ENCODE measurements around the gene MTA1. TPM values are rescaled to one million over a fixed set of nuclear protein-coding genes. Genes with fewer than 3 reads are reported as not detected.

MTA1 gene
- total and polyA plus RNA-seq, 2 of the 8 experiments (the other 6 are each of a cell fraction or from before 2014, with no cell fraction given), result 73.9 to 221 TPM

DNA sequence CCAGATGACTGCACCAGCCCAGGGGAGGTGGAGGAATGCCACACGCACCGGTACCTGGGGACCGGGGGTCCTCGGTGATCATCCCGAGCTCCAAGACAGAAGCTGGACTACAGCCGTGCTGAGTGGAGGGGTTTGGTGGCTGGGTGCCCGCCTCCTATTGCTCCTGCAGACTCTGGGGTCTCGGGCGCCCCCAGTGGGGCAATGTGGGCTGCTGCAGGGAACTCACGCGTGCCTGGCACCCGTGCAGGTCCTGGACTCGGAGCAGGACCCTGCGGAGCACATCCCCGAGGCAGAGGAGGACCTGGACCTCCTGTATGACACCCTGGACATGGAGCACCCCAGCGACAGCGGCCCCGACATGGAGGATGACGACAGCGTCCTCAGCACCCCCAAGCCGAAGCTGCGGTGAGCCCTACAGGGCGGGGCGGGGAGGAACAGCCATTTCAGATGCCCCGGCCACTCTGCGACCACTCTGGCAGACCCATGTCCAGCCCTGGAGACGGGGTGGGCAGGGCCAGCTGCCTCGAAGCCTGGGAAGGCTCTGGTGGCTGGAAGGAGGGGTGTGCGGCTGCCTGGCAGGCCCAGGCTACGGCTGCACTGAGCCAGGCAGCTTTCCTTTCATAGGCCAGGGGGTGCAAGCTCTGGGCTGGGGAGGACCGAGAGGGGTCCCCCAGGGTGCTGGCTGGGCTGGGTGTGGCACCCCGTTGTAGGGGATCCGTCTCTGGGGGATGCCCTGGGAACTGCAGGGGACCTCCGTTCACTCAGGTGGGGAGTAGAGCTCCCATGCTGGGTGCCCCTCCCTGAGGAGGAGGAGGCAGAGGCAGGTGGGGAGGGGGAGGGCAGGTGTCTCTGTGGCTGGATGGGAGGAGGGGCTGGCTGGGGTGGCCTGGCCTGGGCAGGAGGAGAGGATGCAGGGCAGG is 42.8 kb upstream of the MTA1 start:
- CTCF ChIA-PET (ENCODE audit: partially characterized antibody), result interaction anchor here (0.8 to 3.0 kb wide), 17 partner anchors 8 to 175 kb away, joined by 3 to 10 read pairs (median 4); no protein-coding TSS in a partner anchor
- TF ChIP-seq RXRA (IDR thresholded peaks at IDR 0.05; ENCODE audit: insufficient read depth, low read depth, low read length), result no peak
- no peak for TF ChIP-seq CEBPB (IDR thresholded peaks at IDR 0.05; ENCODE audit: low read depth, low read length)
- TF ChIP-seq POU5F1 (IDR thresholded peaks at IDR 0.05; ENCODE audit: low read depth, low read length), result no peak
- no peak for TF ChIP-seq SIRT6 (IDR thresholded peaks at IDR 0.05; ENCODE audit: low read length)
- TF ChIP-seq, protein P1, sequence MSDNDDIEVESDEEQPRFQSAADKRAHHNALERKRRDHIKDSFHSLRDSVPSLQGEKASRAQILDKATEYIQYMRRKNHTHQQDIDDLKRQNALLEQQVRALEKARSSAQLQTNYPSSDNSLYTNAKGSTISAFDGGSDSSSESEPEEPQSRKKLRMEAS (IDR thresholded peaks at IDR 0.05), result no peak
- no peak for TF ChIP-seq KDM4A (IDR thresholded peaks at IDR 0.05; ENCODE audit: low read depth, low read length, severe bottlenecking)
- TF ChIP-seq SRF (IDR thresholded peaks at IDR 0.05; ENCODE audit: low read depth, low read length), result no peak
- TF ChIP-seq RAD21 (IDR thresholded peaks at IDR 0.05 in 1 of 2, conservative IDR thresholded peaks at IDR 0.05 in 1 of 2; ENCODE audit: low read depth in 2 of 2, low read length in 2 of 2), result peak; percentile 10 to 33; a peak in 1 of 4 replicates
- TF ChIP-seq NANOG (IDR thresholded peaks at IDR 0.05; ENCODE audit: insufficient read depth, low read depth, low read length, poor library complexity, severe bottlenecking), result no peak
- no peak for TF ChIP-seq JUN (IDR thresholded peaks at IDR 0.05; ENCODE audit: low read depth, low read length)
- no peak for TF ChIP-seq CTBP2 (IDR thresholded peaks at IDR 0.05; ENCODE audit: borderline replicate concordance, insufficient read depth, insufficient read length, low read length)

More for the DNA sequence above, 42.8 kb upstream of the MTA1 start:
- no peak overlapping the region for H3K4me2 ChIP-seq (ENCODE audit: insufficient read depth in 1 of 2, low read depth in 2 of 2, low read length in 2 of 2)
- no peak overlapping the region for H3K56ac ChIP-seq (replicated peaks; ENCODE audit: insufficient read length, low read depth, low read length)
- H2BK5ac ChIP-seq (ENCODE audit: low read depth, low read length), result no peak overlapping the region
- H3K23ac ChIP-seq (ENCODE audit: insufficient read length), result no peak overlapping the region
- H2BK15ac ChIP-seq (ENCODE audit: low read length), result no peak overlapping the region
- no peaks in the 10 kb centered on the region for H3K79me2 ChIP-seq (ENCODE audit: control insufficient read depth in 1 of 2, insufficient read depth in 2 of 2, low read length in 2 of 2)
- POLR2A ChIA-PET (ENCODE audit: partially characterized antibody), result interaction anchor here (0.8 to 1.6 kb wide), 3 partner anchors 14 to 107 kb away, joined by 3 to 5 read pairs (median 4); no protein-coding TSS in a partner anchor
- WGBS, 2 experiments (ENCODE audit: extremely low coverage in 1 of 2, insufficient coverage in 1 of 2, insufficient read length in 1 of 2, insufficient replicate concordance in 2 of 2, low coverage in 1 of 2, low lambda C conversion rate in 2 of 2, missing lambda C conversion rate in 1 of 2), result 91% methylated on average over 25 of the region's 34 CpGs; no CpG with 5 or more reads in 1 of the 2 experiments
- H4K20me1 ChIP-seq (replicated peaks in 1 of 2; ENCODE audit: control insufficient read depth in 1 of 2, insufficient read depth in 2 of 2, low read length in 2 of 2), result peaks cover 0 to 9% of the 10 kb centered on the region in 2 experiments
- no peak overlapping the region for H3K4me3 ChIP-seq (ENCODE audit: extremely low read depth in 1 of 4, insufficient read depth in 2 of 4, low read depth in 3 of 4, low read length in 4 of 4)
- H3K14ac ChIP-seq (ENCODE audit: insufficient read length), result no peak overlapping the region
- no peak overlapping the region for H4K5ac ChIP-seq (ENCODE audit: insufficient read length, low read depth, low read length)
- no peak overlapping the region for H2AFZ ChIP-seq (ENCODE audit: low read length)
- no peaks in the 10 kb centered on the region for H3K23me2 ChIP-seq (ENCODE audit: low read depth, low read length)
- FAIRE-seq (no peak), DNase-seq (ENCODE audit: low read depth in 1 of 2, low spot score in 2 of 2) (peak in 1 of 2 experiments; percentile 64)
- H2BK12ac ChIP-seq (ENCODE audit: low read depth, low read length), result no peak overlapping the region
- peaks cover 0 to 4% of the 10 kb centered on the region in 2 experiments; a peak in 1 of 4 replicates for H3K9me3 ChIP-seq (ENCODE audit: insufficient read depth in 2 of 2, low read depth in 1 of 2, low read length in 1 of 2)
- no peak overlapping the region for H2BK20ac ChIP-seq (ENCODE audit: low read length)
- H3K27ac ChIP-seq (ENCODE audit: low read depth, low read length), result no peak overlapping the region
- no peaks in the 10 kb centered on the region for H3K4me1 ChIP-seq (replicated peaks in 1 of 4; ENCODE audit: control insufficient read depth in 3 of 4, insufficient read depth in 4 of 4, low read length in 3 of 4)
- no peak overlapping the region for H2BK120ac ChIP-seq (replicated peaks; ENCODE audit: low read depth, low read length)
- H3K79me1 ChIP-seq (ENCODE audit: low read depth, low read length), result no peaks in the 10 kb centered on the region
- no peak overlapping the region for H3K18ac ChIP-seq (ENCODE audit: extremely low read depth, low read length)
- H2AK5ac ChIP-seq (ENCODE audit: low read depth, low read length), result no peak overlapping the region
- no peak overlapping the region for H4K91ac ChIP-seq (replicated peaks; ENCODE audit: insufficient read length, low read length)
- peaks cover 0 to under 1% (median 0%) of the 10 kb centered on the region in 4 experiments; a peak in 2 of 8 replicates for H3K36me3 ChIP-seq (ENCODE audit: control insufficient read depth in 2 of 4, insufficient read depth in 4 of 4, low read length in 3 of 4)
- no peak overlapping the region for H3K9ac ChIP-seq (replicated peaks in 1 of 4; ENCODE audit: extremely low read depth in 1 of 4, low read depth in 3 of 4, low read length in 3 of 4)
- H3K27me3 ChIP-seq (replicated peaks in 1 of 4; ENCODE audit: control insufficient read depth in 3 of 4, extremely low read depth in 1 of 4, insufficient read depth in 3 of 4, low read length in 3 of 4), result no peaks in the 10 kb centered on the region; a peak in 1 of 7 replicates
- no peak overlapping the region for H3K4ac ChIP-seq (replicated peaks; ENCODE audit: insufficient read length, low read depth, low read length)
- no peak overlapping the region for H4K8ac ChIP-seq (ENCODE audit: extremely low read depth, insufficient read depth, low read length)

Data from H1 (cell line).